ENCODE results near the gene LMCD1.
"Not testable (repeated sequence)": the region's sequence is repeated elsewhere in the genome, so short reads cannot be mapped to it uniquely, and the experiment has no call there.

The LMCD1 gene

GRCh38 chr3:8563146-8563545, 61.5 kb downstream of the LMCD1 start:
- no peak for DNase-seq

DNA sequence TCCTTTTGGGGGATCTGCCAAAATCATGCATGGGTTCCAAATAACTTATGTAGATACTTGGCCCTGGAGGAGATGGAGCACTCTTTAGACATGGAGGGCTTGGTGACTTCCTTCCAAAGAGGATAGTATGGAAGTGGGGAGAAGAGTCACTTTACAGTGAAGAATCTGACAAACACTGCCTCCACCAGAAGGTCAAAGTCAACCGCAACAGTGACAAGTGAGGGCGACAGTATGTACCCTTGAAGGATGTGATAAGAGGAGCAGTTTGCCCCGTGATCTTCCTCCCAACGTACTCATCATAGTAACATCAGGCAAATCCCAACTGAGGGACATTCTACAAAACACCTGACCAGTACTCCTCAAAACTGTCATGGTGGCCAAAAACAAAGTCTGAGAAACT, 62.0 kb downstream of the LMCD1 start:
- DNase-seq = no peak

GRCh38 chr3:8565376-8565775, 63.8 kb downstream of the LMCD1 start:
- no peak for DNase-seq

GRCh38 chr3:8567784-8568575, 66.4 kb downstream of the LMCD1 start:
- DNase-seq = no peak

- DNase-seq = no peak
Measured at GRCh38 chr3:8571256-8571655, 69.6 kb downstream of the LMCD1 start.

- no peak for DNase-seq
Measured at GRCh38 chr3:8573342-8573926, 71.8 kb downstream of the LMCD1 start.

- no peak for DNase-seq
Measured at GRCh38 chr3:8574040-8574669, 72.5 kb downstream of the LMCD1 start.

- DNase-seq = no peak
Measured at GRCh38 chr3:8574670-8575322, 73.2 kb downstream of the LMCD1 start.

DNA sequence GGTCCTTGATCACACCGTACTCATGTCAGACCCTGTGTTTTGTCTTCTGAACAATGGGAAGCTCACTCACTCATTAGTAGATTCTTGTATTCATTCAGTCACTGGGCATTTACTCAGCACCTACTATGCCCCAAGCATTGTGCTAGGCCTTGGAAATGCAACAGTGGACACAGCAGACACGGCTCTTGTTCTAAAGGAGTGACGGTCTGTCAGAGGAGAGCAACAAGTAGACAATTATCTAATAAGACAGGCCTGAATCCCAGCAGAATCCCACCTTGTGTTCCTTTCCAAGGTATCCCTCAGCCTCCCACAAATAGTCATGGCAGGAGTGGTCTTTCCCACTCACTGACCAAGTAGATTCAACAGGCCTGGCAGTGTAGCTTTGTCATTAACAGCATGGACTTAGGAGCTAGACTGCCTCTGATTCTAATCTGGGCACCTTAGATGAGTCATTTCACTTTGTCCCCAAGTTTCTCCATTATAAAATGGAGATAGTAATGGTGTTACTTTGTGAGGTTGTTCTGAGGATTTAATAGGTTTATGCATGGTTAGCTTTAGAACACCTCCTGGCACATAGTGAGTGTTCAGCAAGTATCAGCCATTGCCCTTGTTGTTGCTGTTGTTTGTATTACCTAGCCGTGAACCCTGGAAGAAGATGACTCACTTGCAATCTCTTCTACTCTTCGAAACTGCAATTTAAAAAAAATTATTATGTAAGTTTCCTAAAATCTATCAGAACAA, 73.9 kb downstream of the LMCD1 start:
- DNase-seq = no peak

DNA sequence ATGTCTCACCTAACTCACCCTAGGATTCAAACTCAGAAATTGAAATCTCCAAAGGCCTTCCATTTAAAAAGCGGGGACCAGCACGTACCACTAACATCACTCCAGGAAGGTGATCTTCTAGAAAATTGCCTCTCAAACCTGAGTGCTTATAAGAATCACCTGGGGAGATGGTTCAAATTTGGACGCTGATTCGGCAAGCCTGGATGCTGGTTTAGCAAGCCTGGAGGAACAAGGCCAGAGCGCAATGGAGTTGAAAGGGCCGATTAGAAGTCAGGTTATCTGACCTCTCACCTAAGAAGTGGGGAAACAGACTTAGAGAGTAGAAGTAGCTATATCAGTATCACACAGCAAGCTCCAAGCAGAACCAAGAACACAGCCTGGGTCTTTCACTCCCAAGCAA, 74.8 kb downstream of the LMCD1 start:
- DNase-seq = no peak

- no peak for DNase-seq
Measured at GRCh38 chr3:8576841-8577571, 75.4 kb downstream of the LMCD1 start.

GRCh38 chr3:8578282-8578681, 76.7 kb downstream of the LMCD1 start:
- no peak for DNase-seq

- no peak for DNase-seq
Measured at GRCh38 chr3:8579096-8579495, 77.5 kb downstream of the LMCD1 start.

DNA sequence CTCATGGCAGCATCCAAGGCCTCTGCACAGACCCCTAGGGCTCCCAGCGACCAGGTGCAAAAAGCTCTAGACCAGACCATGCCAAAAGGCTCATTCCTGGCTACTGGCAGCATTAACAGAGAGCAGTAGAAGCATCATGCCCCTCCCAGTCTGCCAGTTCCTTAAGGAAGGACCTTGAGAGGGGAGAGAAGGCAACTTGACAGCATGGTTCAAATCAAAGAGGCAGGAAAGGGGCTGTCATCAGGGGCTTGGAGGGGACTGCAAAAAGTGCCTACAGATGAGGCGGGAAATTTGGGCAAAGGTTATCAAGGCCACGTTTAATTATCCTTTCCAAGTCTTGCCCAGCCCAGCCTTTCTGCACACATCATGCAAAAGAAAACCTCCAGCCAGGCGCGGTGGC, 78.3 kb downstream of the LMCD1 start:
- DNase-seq = no peak

- DNase-seq = not testable (repeated sequence)
Measured at GRCh38 chr3:8580434-8580833, 78.8 kb downstream of the LMCD1 start.

- no peak for DNase-seq
Measured at GRCh38 chr3:8581373-8581772, 79.8 kb downstream of the LMCD1 start.

DNA sequence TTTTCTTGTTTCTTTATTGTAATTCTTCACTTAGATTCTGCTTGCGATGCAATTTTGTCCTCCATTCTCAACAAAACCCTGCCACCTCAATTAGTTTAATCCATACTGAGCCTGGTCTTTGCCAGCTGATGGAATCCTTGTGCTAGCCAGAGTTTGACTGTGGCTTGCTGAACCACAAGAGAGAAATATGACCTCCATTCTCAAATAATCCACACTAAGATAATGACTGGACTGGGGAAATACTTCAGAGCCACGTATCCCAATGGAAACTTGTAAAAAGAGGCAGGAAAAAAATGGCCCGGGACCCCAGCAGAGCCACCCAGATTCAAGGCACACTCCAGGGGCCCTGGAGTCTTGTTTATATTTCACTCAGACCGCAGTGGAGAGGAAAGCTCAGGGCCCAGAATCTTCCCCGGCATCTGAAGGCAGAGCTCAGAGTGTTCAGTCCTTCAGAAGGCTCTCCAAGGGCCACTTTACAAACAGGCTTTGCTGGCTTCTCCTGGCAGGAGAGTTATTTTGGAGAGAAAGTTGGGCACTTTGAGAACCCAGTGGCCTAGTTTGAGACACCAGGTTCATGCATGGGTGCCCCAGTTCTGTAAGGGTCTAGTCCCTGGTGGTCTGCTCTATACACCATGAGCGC, 80.3 kb downstream of the LMCD1 start:
- DNase-seq = no peak

DNA sequence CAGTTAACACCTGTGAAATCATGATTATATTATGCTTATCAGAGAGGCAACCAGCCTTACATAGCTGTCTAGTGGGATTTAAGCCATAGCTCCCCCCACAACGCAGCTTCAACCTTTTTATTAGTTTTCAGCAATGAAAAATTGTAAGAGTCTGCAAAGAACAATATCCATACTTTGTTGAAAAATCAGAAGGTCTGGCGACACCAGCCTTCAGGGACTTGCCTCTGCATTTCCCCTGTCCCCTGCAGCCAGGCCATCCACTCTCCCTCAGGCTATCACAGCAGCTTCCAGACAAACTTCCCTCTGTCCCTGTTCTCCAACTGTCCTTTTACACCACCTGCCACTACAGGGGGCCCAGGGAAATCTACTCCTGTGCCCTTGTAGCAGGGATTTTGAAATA, 83.0 kb downstream of the LMCD1 start:
- no peak for DNase-seq

DNA sequence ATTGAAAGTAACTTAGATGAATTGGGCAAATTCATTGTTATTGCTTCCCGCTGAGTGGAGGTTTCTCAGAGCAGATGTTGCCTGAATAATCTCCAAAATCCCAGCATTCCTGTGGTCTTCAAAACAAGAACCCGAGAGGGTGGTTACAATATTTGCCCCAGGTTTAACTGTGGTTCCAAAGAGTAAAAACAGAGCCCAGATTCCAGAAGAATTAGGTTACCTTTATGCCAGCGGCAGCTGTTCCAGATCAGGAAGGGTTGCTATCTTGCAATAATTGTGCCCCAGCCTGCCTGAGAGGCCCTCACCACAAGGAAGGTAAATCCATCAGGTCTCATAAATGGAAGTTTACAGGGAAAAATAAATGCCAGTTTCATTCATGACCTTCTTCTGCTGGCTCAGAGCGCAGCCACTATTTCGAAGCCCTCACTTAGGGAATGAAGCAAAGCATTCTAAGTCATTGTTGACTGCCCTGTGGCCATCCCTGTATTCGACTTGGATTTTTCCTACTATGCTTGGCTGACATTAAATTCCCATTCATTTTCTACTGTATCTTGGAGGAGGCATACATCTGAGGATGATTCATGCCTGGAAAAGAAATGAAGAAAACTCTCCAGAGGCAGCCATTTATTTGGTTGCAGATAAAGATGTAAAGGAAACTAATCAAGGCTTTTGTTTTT, 88.4 kb downstream of the LMCD1 start:
- DNase-seq = no peak

- DNase-seq = no peak
Measured at GRCh38 chr3:8593021-8593827, 91.6 kb downstream of the LMCD1 start.

Measured in NCI-H2081 (cell line).